C1 segment of cervical spinal cord (tissue), 14 donors: Measurements from ENCODE around the gene CENATAC.
"Not testable (repeated sequence)": the region's sequence is repeated elsewhere in the genome, so short reads cannot be mapped to it uniquely, and the experiment has no call there.

Experiments used
- DNase-seq, 14 donors: peaks; one replicate each; lab custom pipeline; 2025; lab: John Stamatoyannopoulos, UW

The CENATAC gene

GRCh38 chr11:118997627-118998387, at the start of gene CENATAC:
CENATAC (plus strand) TSS chr11:118998138; CDS start chr11:118998198, 60 bp downstream.
- peak; percentile 35 to 96 (median 92) for DNase-seq

GRCh38 chr11:118953265-118953664, 44.7 kb upstream of the CENATAC start:
- DNase-seq = peak in 10 of 14 donors; percentile 2 to 74 (median 18)

- DNase-seq = not testable (repeated sequence)
Measured at GRCh38 chr11:118953976-118954375, 44.0 kb upstream of the CENATAC start.

- peak; percentile 18 to 84 (median 71) for DNase-seq
Measured at GRCh38 chr11:118956094-118956846, 41.7 kb upstream of the CENATAC start, which contains the start of gene UPK2. UPK2 (plus strand) TSS chr11:118956298; CDS start chr11:118956351, 53 bp downstream.

- DNase-seq = peak in 1 of 14 donors; percentile 20
Measured at GRCh38 chr11:118956847-118957469, 41.0 kb upstream of the CENATAC start.

- no peak for DNase-seq
Measured at GRCh38 chr11:118957549-118957948, 40.4 kb upstream of the CENATAC start.

- no peak for DNase-seq
Measured at GRCh38 chr11:118957968-118958367, 40.0 kb upstream of the CENATAC start.

- DNase-seq = no peak
Measured at GRCh38 chr11:118958577-118958976, 39.4 kb upstream of the CENATAC start.

GRCh38 chr11:118961189-118961588, 36.7 kb upstream of the CENATAC start:
- DNase-seq = no peak

GRCh38 chr11:118961591-118961990, 36.3 kb upstream of the CENATAC start:
- no peak for DNase-seq

GRCh38 chr11:118969508-118969907, 28.4 kb upstream of the CENATAC start:
- DNase-seq = not testable (repeated sequence)

GRCh38 chr11:118971646-118972045, 26.3 kb upstream of the CENATAC start, which contains the start of gene FOXR1:
FOXR1 (plus strand) TSS chr11:118971761; CDS start chr11:118971932, 171 bp downstream.
- no peak for DNase-seq

- DNase-seq = no peak
Measured at GRCh38 chr11:118973985-118974384, 24.0 kb upstream of the CENATAC start.

GRCh38 chr11:118975771-118976709, 21.9 kb upstream of the CENATAC start:
- no peak for DNase-seq

GRCh38 chr11:118979434-118979833, 18.5 kb upstream of the CENATAC start:
- no peak for DNase-seq

- DNase-seq = peak in 3 of 14 donors; percentile 7 to 25 (median 13)
Measured at GRCh38 chr11:118980191-118980881, 17.6 kb upstream of the CENATAC start.

- not testable (repeated sequence) for DNase-seq
Measured at GRCh38 chr11:118984337-118984736, 13.6 kb upstream of the CENATAC start.

- no peak for DNase-seq
Measured at GRCh38 chr11:118984825-118985224, 13.1 kb upstream of the CENATAC start.

- no peak for DNase-seq
Measured at GRCh38 chr11:118988280-118988679, 9.7 kb upstream of the CENATAC start.

GRCh38 chr11:118991486-118992038, 6.4 kb upstream of the CENATAC start:
- DNase-seq = not testable (repeated sequence)
